Measurements from ENCODE around the gene GDF15.
"Not testable (repeated sequence)": the region's sequence is repeated elsewhere in the genome, so short reads cannot be mapped to it uniquely, and the experiment has no call there.

Gene GDF15

DNA sequence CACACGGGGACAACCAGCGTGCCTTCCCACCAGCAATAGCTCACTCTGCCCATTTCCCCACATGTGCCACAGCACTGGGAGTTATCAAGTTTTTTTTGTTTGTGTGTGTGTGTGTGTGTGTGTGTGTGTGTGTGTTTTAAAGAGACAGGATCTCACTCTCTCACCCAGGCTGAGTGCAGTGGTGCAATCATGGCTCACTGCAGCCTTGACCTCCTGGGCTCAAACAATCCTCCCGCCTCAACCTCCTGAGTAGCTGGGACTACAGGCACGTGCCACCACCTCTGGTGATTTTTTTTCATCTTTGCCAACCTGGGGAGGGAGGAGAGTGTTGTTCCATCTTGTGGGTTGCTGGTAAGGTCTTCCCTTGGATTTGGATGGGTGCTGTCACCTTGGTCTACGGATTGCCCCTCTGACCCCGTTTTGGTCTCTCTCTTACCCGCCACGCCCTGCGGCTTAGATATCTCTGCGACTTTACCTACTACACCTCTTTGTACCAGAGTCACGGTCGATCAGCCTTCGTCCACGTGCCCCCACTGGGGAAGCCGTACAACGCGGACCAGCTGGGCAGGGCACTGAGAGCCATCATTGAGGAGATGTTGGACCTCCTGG is 22.9 kb upstream of the GDF15 start:
- TF ChIP-seq CTCF (IDR thresholded peaks at IDR 0.05; ENCODE audit: low read depth, low read length, poor library complexity, severe bottlenecking) (no peak), EZH2phosphoT487 (IDR thresholded peaks at IDR 0.05; ENCODE audit: borderline replicate concordance, low read length) (no peak)
- no peaks in the 10 kb centered on the region for H4K20me1 ChIP-seq (ENCODE audit: control insufficient read depth, insufficient read depth, low read depth, low read length)
- no peak overlapping the region for H3K4me3 ChIP-seq (ENCODE audit: low read length)
- no peaks in the 10 kb centered on the region for H3K9me3 ChIP-seq (ENCODE audit: control insufficient read depth, insufficient read depth, low read length)
- H3K27ac ChIP-seq (ENCODE audit: low read depth, low read length): no peak overlapping the region
- no peaks in the 10 kb centered on the region for H3K36me3 ChIP-seq (ENCODE audit: control insufficient read depth, low read length)
- peaks cover 14% of the 10 kb centered on the region for H3K4me1 ChIP-seq (ENCODE audit: control insufficient read depth, low read length)
- H3K9me2 ChIP-seq (replicated peaks; ENCODE audit: control insufficient read depth, low read length): no peaks in the 10 kb centered on the region
- no peaks in the 10 kb centered on the region for H3K79me2 ChIP-seq (ENCODE audit: control insufficient read depth, low read length)
- no peak overlapping the region for H3K4me2 ChIP-seq (ENCODE audit: low read length)
- no peaks in the 10 kb centered on the region for H3K27me3 ChIP-seq (ENCODE audit: control insufficient read depth, low read length)
- H3F3A ChIP-seq (ENCODE audit: control insufficient read depth, insufficient read depth): no peaks in the 10 kb centered on the region

DNA sequence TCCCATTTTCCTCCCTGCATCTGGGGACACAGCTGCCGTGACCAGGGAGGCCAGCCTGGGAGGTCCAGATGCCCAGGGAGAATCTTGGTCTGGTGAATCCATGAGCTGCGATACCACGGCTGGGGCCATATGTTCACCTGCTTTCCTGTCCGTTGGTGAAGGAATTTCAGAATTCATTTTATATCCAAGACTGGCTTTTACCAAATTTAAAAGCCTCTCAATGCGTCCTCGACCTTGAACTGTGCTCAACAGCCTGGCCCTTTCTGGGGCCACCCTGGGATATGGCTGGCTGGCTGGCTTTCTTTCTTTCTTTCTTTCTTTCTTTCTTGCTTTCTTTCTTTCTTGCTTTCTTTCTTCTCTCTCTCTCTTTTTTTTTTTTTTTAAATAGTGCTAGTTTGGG is 22.2 kb upstream of the GDF15 start:
- H3K4me3 ChIP-seq (ENCODE audit: low read length): no peak overlapping the region
- no peak overlapping the region for H3K27ac ChIP-seq (ENCODE audit: low read depth, low read length)
- H3K36me3 ChIP-seq (ENCODE audit: control insufficient read depth, low read length): no peaks in the 10 kb centered on the region
- H3K27me3 ChIP-seq (ENCODE audit: control insufficient read depth, low read length): no peaks in the 10 kb centered on the region
- TF ChIP-seq EZH2phosphoT487 (IDR thresholded peaks at IDR 0.05; ENCODE audit: borderline replicate concordance, low read length) (no peak), CTCF (IDR thresholded peaks at IDR 0.05; ENCODE audit: low read depth, low read length, poor library complexity, severe bottlenecking) (no peak)
- H3F3A ChIP-seq (ENCODE audit: control insufficient read depth, insufficient read depth): no peaks in the 10 kb centered on the region
- no peak overlapping the region for H3K4me2 ChIP-seq (ENCODE audit: low read length)
- peaks cover 14% of the 10 kb centered on the region for H3K4me1 ChIP-seq (ENCODE audit: control insufficient read depth, low read length)
- no peaks in the 10 kb centered on the region for H3K9me2 ChIP-seq (replicated peaks; ENCODE audit: control insufficient read depth, low read length)
- H4K20me1 ChIP-seq (ENCODE audit: control insufficient read depth, insufficient read depth, low read depth, low read length): no peaks in the 10 kb centered on the region
- no peaks in the 10 kb centered on the region for H3K79me2 ChIP-seq (ENCODE audit: control insufficient read depth, low read length)
- no peaks in the 10 kb centered on the region for H3K9me3 ChIP-seq (ENCODE audit: control insufficient read depth, insufficient read depth, low read length)

- H4K20me1 ChIP-seq (ENCODE audit: control insufficient read depth, insufficient read depth, low read depth, low read length); H3K36me3 ChIP-seq (ENCODE audit: control insufficient read depth, low read length); H3K9me3 ChIP-seq (ENCODE audit: control insufficient read depth, insufficient read depth, low read length); H3K9me2 ChIP-seq (replicated peaks; ENCODE audit: control insufficient read depth, low read length); H3K79me2 ChIP-seq (ENCODE audit: control insufficient read depth, low read length); H3K27me3 ChIP-seq (ENCODE audit: control insufficient read depth, low read length); H3F3A ChIP-seq (ENCODE audit: control insufficient read depth, insufficient read depth); H3K4me3 ChIP-seq (ENCODE audit: low read length); H3K27ac ChIP-seq (ENCODE audit: low read depth, low read length): not testable (repeated sequence)
- Histone ChIP-seq H3K4me2 (ENCODE audit: low read length) (peak overlapping the region; percentile 51), H3K4me1 (ENCODE audit: control insufficient read depth, low read length) (peaks cover 14% of the 10 kb centered on the region)
Measured at GRCh38 chr19:18364277-18364825, 21.6 kb upstream of the GDF15 start.

DNA sequence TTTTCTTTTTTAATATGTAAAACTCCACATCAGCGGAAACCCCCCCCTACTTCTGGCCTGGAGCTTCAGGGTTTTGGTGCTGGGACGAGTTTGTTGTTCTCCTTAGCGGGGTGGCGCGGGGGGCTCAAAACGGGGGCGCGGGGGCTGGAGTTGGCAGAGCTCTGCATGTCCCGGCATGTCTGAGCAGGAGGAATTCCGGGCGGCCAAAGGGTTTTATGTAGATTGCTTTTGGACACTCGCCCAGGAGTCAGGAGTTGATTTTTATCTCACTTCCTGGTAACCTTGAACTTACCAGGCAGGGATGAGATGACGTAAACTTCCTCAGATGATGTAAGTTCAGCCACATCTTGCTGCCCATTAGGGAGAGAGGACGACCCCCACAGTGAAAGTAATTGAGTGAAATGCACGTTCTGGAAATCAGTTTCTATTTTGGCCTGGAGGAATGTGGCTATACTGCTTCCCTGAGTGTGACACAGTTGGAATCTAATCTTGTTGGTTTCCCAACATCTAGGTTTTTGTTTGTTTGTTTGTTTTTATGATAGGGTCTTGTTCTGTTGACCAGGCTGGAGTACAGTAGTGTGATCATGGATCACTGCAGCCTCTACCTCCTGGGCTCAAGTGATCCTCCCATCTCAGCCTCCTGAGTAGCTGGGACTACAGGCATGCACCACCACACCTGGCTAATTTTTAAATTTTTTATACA is 21.0 kb upstream of the GDF15 start:
- Histone ChIP-seq H3K9me2 (replicated peaks; ENCODE audit: control insufficient read depth, low read length) (no peaks in the 10 kb centered on the region), H3K4me2 (ENCODE audit: low read length) (peak overlapping the region; percentile 51), H3K9me3 (ENCODE audit: control insufficient read depth, insufficient read depth, low read length) (no peaks in the 10 kb centered on the region), H3K27me3 (ENCODE audit: control insufficient read depth, low read length) (no peaks in the 10 kb centered on the region), H3K4me1 (ENCODE audit: control insufficient read depth, low read length) (peaks cover 14% of the 10 kb centered on the region), H3K79me2 (ENCODE audit: control insufficient read depth, low read length) (no peaks in the 10 kb centered on the region), H3K4me3 (ENCODE audit: low read length) (0 out of 2 replicates have a peak overlapping the region, but pooled peaks have one; percentile 8), H3F3A (ENCODE audit: control insufficient read depth, insufficient read depth) (no peaks in the 10 kb centered on the region), H3K36me3 (ENCODE audit: control insufficient read depth, low read length) (no peaks in the 10 kb centered on the region), H4K20me1 (ENCODE audit: control insufficient read depth, insufficient read depth, low read depth, low read length) (no peaks in the 10 kb centered on the region), H3K27ac (ENCODE audit: low read depth, low read length) (no peak overlapping the region; the same call in 1 of the 2 replicates)
- TF ChIP-seq EZH2phosphoT487 (IDR thresholded peaks at IDR 0.05; ENCODE audit: borderline replicate concordance, low read length) (no peak), CTCF (IDR thresholded peaks at IDR 0.05; ENCODE audit: low read depth, low read length, poor library complexity, severe bottlenecking) (no peak)

Data from DOHH2 (cell line).